ENCODE data around the gene NBPF26.
A peak's percentile ranks its signal among the peaks of the same experiment; 100 is the strongest.
"Not testable (repeated sequence)": the region's sequence is repeated elsewhere in the genome, so short reads cannot be mapped to it uniquely, and the experiment has no call there.

NBPF26 gene

GRCh38 chr1:120844186-120844944 is 120.6 kb downstream of the NBPF26 start:
- peak; percentile 37; the same call in 1 of the 2 replicates for TF ChIP-seq CTCF (IDR thresholded peaks at IDR 0.05; ENCODE audit: borderline replicate concordance, insufficient read depth, low read depth, low read length)
- peak overlapping the region; percentile 63 for H3K4me3 ChIP-seq (ENCODE audit: low read depth, low read length)

DNA sequence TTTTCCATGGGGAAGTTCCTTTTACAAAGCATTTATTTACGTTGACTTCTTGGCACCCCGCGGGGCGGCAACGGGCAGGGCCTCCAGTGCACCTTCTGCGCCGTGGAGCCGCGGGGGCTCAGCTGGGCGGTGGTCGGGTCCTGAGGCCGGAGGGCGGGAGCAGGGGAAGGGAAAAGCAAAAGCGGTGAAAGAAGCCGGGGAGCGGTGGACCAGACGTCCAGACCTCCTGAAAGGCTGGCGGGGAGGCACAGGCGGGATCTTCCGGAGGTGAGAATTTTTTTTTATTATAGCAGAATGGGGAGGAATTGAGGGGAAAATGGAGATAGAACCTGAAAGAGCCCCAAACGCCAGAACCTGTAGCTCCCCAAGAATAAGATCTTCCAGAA is 121.2 kb downstream of the NBPF26 start:
- not testable (repeated sequence) for H3K4me3 ChIP-seq (ENCODE audit: low read depth, low read length)

DNA sequence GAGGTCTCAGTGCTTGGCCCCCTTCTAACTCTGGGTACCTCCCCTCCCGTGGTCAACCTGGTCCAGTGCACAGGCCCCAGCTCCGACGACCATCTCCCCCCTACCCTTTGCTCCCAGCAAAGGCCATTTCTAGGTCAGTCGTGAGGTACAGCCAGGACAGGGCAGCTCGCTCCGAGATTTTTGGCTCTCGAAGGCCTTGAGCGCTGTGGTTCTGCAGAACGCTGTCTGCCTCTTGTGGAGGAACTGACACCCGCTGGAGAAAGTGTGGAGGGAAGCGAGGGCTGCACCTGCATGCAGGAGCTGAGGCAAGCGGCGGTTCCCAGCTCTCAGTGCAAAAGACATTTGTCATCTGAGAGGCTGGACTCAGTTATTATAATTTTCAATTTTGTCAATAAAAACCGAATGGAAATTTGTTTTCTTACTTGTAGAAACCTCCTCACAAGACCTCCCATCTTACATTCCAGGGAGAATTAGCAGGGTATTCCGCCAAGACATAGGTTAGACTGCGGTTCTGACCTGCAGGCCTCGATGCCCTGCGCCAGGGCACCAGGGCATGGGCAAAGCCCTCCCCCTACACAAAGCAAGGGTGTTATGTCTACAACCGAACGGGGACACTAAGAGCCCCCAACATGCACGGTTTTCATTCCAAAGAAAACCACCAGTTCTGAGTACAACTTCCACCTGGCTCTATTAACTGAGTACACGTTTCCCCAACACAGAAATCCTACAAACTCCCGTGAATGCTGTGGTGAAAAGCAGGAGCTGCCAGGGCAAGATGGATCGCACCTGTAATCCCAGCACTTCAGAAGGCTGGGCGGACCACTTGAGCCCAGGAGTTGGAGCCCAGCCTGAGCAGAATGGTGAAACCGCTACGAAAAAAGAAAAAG is 125.9 kb downstream of the NBPF26 start:
- not testable (repeated sequence) for H3K4me3 ChIP-seq (ENCODE audit: low read depth, low read length)

- not testable (repeated sequence) for H3K4me3 ChIP-seq (ENCODE audit: low read depth, low read length)
These were observed 126.5 kb downstream of the NBPF26 start for GRCh38 chr1:120850287-120850536.

DNA sequence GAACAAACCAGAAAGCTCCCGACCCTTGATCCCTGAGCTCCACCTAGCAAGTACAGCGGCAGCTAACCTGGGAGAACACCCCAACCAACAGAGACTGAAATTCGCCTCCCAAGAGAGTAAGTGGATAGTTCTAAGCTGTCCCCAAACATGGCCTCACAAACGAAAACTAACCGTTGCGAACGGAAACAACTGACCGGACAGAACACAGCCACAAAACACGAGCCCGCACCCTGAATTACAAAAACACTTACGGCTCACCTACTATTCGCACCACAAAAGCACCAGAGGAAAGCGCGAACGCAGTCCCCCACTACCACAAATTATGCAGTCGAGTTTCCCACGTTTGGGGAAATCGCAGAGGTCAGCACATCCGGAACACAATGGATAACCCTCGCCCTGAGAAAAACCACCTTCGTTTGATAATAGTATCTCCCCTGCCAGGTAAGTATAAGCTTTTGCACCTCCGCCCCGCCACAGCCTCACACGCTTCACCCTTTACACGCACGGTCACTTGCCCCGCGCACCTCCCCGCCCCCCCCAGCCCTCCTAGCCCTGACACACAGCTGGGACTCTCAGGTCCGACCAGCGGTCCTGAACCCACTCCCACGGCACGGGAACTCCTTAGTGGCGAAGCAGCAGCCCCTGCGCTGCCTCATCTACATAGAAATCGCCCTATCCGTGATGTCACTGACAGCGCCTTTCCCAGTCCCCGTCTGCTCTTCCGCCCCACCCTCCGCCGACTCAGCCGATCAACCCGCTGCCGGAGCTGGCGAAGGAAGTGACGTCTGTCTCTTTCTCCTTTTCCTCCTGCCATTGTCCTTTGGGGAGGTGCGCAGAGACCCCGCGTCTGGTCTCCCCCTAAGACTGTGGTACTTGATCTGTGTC is 127.0 kb downstream of the NBPF26 start:
- H3K4me3 ChIP-seq (ENCODE audit: low read depth, low read length): peak overlapping the region; percentile 39

GRCh38 chr1:120858144-120858543 is 134.4 kb downstream of the NBPF26 start:
- H3K4me3 ChIP-seq (ENCODE audit: low read depth, low read length): not testable (repeated sequence)

- H3K4me3 ChIP-seq (ENCODE audit: low read depth, low read length): not testable (repeated sequence)
These were observed 136.0 kb downstream of the NBPF26 start for GRCh38 chr1:120859615-120860234.

GRCh38 chr1:120878206-120878605 is 154.5 kb downstream of the NBPF26 start:
- H3K4me3 ChIP-seq (ENCODE audit: low read depth, low read length): not testable (repeated sequence)

GRCh38 chr1:120880056-120880455 is 156.3 kb downstream of the NBPF26 start:
- not testable (repeated sequence) for H3K4me3 ChIP-seq (ENCODE audit: low read depth, low read length)

DNA sequence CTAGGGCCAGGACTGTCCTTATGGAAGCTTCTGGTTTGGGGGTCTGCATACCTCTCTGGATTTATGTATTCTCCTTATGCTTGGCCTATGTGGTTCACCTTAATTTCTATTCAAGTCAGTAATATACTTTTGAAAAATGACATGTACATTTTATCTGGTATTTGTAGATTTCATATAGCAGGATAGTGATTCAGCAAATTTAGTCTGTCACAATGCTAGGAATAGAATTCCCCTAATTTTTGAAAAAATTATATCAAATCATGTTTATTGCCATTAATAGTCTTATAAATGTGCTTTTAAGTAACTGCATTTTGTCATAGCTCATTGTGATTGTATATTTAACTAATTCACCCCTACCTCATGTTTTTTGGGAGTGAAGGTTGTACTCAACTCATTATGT is 158.2 kb downstream of the NBPF26 start:
- H3K4me3 ChIP-seq (ENCODE audit: low read depth, low read length): not testable (repeated sequence)
